HUES64 (cell line): ENCODE measurements around the gene S100PBP.

Experiments used
- H3K27ac ChIP-seq: 2 replicates; pipeline ENCODE4 v1.7.0; 2013; ENCODE audit warnings: low read depth, low read length, inconsistent platforms
- H3K27me3 ChIP-seq: 2 replicates; pipeline ENCODE4 v1.6.1; 2013; ENCODE audit warnings: mild to moderate bottlenecking, low read length; ENCODE audit not compliant: insufficient read depth
- H3K36me3 ChIP-seq: 2 replicates; pipeline ENCODE4 v1.6.1; 2013; ENCODE audit warnings: mild to moderate bottlenecking, low read length; ENCODE audit not compliant: insufficient read depth
- H3K4me1 ChIP-seq: 2 replicates; pipeline ENCODE4 v1.6.1; 2013; ENCODE audit warnings: mild to moderate bottlenecking, low read length, moderate library complexity; ENCODE audit not compliant: insufficient read depth
- H3K4me3 ChIP-seq: 2 replicates; pipeline ENCODE4 v1.5.1; 2013; ENCODE audit warnings: mild to moderate bottlenecking, low read length, moderate library complexity
- H3K9ac ChIP-seq: 2 replicates; pipeline ENCODE4 v1.6.1; 2013; ENCODE audit warnings: mild to moderate bottlenecking, low read depth, low read length
- H3K9me3 ChIP-seq: 2 replicates; pipeline ENCODE4 v1.6.1; 2013; ENCODE audit warnings: low read depth, low read length; ENCODE audit not compliant: insufficient read depth
- WGBS: fragments of 150-250, 120-280 bp; methylation state at CpG from one replicate; pipeline ENCODE4 v1.1.7; 2013; ENCODE audit warnings: missing lambda C conversion rate; 5-methylcytosine and 5-hydroxymethylcytosine counted together

Gene S100PBP

DNA sequence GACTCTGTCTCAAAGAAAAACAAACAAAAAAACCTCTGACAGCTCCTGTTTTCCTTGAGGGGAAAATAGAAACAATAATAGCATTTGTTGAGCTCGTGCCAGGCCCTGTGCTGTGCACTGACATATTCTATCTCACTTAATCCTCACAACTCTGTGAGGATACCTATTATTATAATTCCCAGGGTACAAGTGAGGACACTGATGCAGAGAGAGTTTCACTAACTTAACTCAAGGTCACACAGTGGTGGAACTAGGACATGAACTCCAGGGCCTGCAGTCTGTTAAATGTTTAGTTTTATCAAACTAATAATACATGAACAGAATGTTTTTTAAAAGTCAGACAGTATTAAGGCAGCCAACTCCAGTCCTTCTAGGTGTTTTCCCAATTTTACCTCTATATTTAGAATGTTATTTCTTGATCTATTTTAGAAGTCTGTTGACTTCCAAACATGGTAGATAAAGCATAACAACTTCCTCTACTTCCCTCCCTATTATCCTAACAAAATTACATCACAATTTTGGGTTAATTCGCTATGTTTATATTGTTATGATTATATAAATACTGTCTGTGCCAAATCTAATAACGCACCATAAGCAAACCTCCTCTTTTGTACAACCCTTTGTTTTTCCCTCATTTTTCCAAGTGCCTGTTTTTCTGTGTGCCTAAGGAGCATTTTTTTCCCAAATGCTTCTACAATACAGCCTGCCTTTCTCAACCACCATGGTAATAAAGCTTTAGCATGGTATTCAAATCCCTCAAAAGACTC is 48.4 kb downstream of the S100PBP start:
- Histone ChIP-seq H3K4me1 (peaks cover 4% of the 10 kb centered on the region; the same call in 1 of the 2 replicates), H3K4me3 (no peak overlapping the region), H3K27ac (no peak overlapping the region), H3K27me3 (peaks cover 18% of the 10 kb centered on the region), H3K9ac (no peak overlapping the region), H3K36me3 (peaks cover 9% of the 10 kb centered on the region), H3K9me3 (no peaks in the 10 kb centered on the region)
- 94% methylated on average over 2 of the region's 3 CpGs for WGBS

DNA sequence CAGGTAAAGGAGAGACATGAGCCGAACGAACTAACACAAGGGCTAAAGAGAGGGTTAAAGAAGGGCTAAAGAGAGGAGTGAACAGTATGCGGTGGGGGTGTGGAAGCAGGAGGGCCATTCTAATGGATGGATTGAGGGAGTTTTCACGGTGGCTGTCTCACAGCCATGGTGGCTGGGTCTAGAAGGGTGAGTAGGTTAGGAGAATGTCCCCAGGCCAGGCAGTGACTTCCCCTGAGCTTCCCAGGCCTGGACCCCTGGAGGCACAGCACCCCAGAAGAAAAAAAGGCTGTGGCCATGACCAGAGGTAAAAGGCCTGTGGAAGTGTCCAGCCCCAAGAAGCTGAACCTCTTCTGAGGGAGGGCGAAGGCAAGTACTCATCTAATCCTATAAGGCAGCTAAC is 49.7 kb downstream of the S100PBP start:
- Histone ChIP-seq H3K36me3 (peaks cover 9% of the 10 kb centered on the region), H3K27me3 (peaks cover 31% of the 10 kb centered on the region), H3K9ac (no peak overlapping the region), H3K4me3 (no peak overlapping the region), H3K4me1 (peaks cover 14% of the 10 kb centered on the region; the same call in 1 of the 2 replicates), H3K27ac (no peak overlapping the region), H3K9me3 (no peaks in the 10 kb centered on the region)
- 87% methylated on average over 5 of the region's 5 CpGs for WGBS

DNA sequence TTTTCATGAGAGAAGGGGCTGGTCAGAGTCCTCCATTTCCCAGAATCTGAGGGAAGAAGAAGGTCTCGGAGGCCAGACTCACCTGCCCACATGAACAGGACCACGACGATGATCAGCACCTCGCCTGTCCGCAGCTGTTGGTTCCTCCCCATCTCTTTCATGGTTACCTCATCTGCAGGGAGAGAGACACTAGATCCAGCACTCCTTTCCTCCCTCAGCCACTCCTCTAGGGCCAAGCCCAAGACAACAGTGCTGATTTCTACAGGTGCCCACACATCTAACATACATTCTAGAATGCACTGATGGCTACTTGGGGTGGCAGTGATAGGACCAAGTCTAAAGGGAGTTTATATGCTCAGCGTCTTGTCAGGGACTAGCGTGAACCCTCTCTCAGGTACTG is 50.2 kb downstream of the S100PBP start:
- H3K4me1 ChIP-seq = peaks cover 14% of the 10 kb centered on the region; the same call in 1 of the 2 replicates
- no peaks in the 10 kb centered on the region for H3K9me3 ChIP-seq
- no peak overlapping the region for H3K9ac ChIP-seq
- H3K27ac ChIP-seq = no peak overlapping the region
- H3K36me3 ChIP-seq = peaks cover 7% of the 10 kb centered on the region
- H3K4me3 ChIP-seq = no peak overlapping the region
- WGBS = 90% methylated on average over 7 of the region's 7 CpGs
- peaks cover 32% of the 10 kb centered on the region for H3K27me3 ChIP-seq

DNA sequence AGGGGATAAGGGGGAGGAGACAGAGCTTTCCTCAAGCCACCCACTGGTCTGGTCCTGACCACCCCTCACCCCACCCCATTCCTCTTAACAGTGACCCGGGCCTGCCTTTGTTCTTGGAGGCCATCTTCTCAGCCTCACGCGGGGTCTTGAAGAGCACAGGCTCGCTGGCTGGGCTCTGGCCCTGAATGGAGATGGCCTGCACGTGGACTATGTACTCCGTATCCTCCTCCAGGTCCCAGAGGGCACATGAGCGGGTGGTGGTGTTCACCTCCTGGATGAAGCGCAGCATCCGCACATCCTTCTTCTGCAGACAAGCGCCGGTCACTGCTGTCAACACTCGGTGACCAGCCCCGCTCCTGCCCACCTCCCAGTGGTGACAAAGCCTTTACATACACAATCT is 50.6 kb downstream of the S100PBP start:
- no peak overlapping the region for H3K27ac ChIP-seq
- 90% methylated on average over 13 of the region's 13 CpGs for WGBS

DNA sequence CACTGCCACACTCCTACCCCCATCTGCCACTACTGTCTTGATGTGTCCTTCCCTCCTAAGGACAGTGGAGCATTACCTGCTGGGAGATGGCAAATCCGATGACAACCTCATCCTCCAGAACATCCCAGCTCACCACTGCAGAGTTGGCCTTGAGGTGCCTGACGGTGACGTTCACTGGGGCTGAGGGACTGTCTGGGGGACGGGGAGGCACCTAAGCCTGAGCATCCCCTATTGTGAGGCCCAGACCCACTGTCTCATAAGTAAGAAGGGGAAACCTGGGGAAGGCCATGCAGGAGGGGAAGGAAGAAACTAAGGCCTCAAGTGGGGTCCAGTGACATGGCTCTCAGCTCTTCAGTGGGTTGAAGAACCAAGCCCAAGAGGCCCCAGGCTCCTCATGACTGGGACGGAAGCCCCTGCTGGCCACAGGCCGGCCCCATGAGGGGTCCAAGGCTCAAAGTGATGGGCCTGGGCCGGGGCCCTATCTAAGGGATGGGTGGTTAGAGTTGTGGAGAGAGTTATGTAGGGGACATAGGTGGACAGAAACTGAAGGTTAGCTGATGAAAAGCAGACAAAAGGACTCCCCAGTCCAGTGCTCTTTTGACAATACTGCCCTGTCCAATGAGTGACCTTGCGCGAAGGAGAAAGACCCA is 51.5 kb downstream of the S100PBP start:
- H3K4me3 ChIP-seq = no peak overlapping the region
- 91% methylated on average over 9 of the region's 9 CpGs for WGBS

More for the DNA sequence above, 50.6 kb downstream of the S100PBP start:
- Histone ChIP-seq H3K9ac (no peak overlapping the region), H3K27me3 (peaks cover 32% of the 10 kb centered on the region), H3K4me1 (peaks cover 14% of the 10 kb centered on the region; the same call in 1 of the 2 replicates), H3K36me3 (0 out of 2 replicates have a peak, but pooled peaks cover 3% of the 10 kb centered on the region), H3K4me3 (no peak overlapping the region), H3K9me3 (no peaks in the 10 kb centered on the region)

DNA sequence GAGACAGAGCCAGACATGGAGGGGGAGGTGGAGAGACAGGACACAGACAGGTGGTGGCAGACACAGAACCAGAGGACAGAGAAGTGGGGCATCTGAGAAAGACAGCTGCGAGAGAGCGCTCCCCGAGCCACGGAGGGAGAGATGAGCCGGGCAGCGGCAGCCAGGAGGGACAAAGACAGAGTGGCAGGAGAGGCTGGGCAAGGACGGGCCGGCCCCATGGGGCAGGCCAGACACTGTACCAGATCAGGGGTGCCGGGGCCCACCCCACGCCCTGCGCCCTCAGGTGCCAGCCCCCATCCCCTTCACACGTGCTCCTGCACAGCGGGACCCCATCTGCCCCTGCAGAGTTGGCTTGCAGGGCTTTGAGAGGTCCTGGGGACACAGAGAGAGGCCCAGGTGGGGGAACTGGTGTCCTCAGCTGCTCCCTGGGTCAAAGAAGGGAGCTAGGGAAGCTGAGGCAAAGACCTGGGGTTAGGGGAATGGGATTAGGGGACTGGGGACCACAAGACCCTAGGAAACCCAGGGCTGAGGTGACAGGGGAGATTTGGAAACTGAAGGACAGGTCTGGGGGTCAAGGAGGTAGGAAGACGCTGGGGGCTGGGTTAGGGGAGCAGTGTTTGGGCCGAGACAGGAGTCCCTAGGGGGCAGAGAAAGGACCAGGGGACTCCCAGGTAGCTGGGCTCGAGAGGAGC is 52.6 kb downstream of the S100PBP start:
- peak overlapping the region; percentile 48 for H3K4me3 ChIP-seq
- 37% methylated on average over 16 of the region's 16 CpGs for WGBS
- peaks cover 32% of the 10 kb centered on the region for H3K27me3 ChIP-seq
- no peaks in the 10 kb centered on the region for H3K9me3 ChIP-seq
- H3K9ac ChIP-seq = no peak overlapping the region
- H3K27ac ChIP-seq = no peak overlapping the region
- H3K4me1 ChIP-seq = peaks cover 14% of the 10 kb centered on the region; the same call in 1 of the 2 replicates
- no peaks in the 10 kb centered on the region for H3K36me3 ChIP-seq

More for the DNA sequence above, 51.5 kb downstream of the S100PBP start:
- peaks cover 32% of the 10 kb centered on the region for H3K27me3 ChIP-seq
- H3K27ac ChIP-seq = no peak overlapping the region
- no peaks in the 10 kb centered on the region for H3K9me3 ChIP-seq
- no peaks in the 10 kb centered on the region for H3K36me3 ChIP-seq
- H3K4me1 ChIP-seq = peaks cover 14% of the 10 kb centered on the region; the same call in 1 of the 2 replicates
- H3K9ac ChIP-seq = no peak overlapping the region

DNA sequence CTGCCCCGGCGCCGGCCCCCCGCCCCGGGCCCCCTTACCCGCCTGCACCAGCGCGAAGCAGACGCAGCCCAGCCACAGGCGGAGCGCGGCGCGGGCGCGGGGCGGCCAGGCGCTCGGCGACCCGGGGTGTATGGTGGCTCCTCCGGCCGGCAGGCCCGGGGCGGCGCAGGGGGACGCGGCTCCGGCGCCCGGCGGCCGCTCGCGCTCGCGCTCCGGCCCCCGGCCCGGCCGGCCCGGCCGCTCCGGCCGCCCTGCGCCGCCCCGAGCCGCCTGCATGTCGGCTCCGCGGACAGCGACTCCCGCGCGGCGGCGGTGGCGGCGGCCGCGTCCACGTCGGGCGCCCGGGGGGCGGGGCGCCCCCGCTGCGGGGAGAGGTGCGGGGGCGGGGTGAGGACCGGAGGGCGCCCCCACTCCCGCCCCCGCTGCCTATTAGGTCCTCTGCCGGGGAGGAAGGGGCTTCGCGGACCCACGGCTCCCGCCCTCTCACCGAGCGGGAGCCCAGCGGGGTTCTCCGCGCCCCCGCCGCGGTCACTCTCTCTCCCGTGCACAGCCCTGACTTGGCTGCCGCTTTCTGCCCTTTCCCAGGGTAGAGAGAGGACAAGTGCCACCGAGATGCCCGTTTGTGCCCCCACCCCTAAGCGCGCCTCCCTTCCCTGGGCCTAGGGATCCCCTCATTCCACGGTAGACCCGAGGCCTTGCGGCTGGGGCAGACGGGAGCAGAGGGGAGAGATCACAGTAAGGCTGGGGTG is 53.3 kb downstream of the S100PBP start, which contains the start of gene FNDC5:
FNDC5 (minus strand) TSS at position 298 of the 749 bp plus-strand sequence.
- H3K36me3 ChIP-seq = no peaks in the 10 kb centered on the region
- peaks cover 32% of the 10 kb centered on the region for H3K27me3 ChIP-seq
- H3K27ac ChIP-seq = no peak within 1 kb of the TSS
- no peaks in the 10 kb centered on the region for H3K9me3 ChIP-seq
- 3% methylated on average over 98 of the region's 99 CpGs for WGBS
- peaks cover 18% of the 10 kb centered on the region for H3K4me1 ChIP-seq
- H3K9ac ChIP-seq = no peak within 1 kb of the TSS
- peak within 1 kb of the TSS; percentile 49 for H3K4me3 ChIP-seq

DNA sequence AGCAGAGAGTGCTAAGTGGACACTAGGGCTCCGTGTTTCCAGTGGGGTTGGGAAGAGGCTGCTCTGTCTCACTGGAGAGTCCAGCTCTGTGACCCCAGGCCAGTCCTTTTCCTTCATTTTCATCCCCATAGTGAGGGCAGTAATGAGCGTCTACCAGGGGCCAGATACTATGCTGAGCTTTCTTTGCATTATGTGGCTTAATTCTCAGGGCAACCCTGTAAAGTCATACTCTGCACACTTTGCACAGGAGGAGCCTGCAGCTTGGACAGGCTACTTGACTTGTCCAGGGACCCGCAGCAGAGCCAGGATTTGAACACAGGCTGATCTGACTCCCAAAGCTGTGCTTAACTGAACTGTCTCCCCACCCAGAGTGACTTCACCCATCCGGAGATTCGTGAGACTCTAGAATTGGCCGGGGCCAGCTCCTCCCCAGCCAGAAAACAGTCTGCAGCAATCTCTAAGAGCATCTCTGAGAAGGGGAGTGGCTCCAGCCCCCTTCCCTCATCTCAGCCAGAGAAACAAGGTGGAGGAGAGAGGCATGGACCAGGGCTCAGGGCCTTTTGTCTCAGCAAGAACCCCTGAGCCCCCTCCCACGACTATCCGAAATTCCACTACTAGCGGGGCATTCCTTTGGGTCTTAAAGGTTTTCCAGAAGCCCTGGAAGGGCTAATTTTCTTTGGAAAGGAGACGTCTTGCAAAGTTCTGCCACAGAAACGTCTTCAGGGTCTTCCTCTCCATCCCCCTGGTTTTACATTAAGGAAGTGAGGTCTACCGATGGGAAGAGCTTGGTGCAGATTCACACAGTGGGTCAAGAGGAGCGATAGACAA is 54.1 kb downstream of the S100PBP start:
- H3K9ac ChIP-seq = no peak overlapping the region
- H3K27ac ChIP-seq = no peak overlapping the region
- peaks cover 25% of the 10 kb centered on the region for H3K4me1 ChIP-seq
- no peaks in the 10 kb centered on the region for H3K9me3 ChIP-seq
- H3K36me3 ChIP-seq = no peaks in the 10 kb centered on the region
- H3K4me3 ChIP-seq = peak overlapping the region; percentile 49
- 25% methylated on average over 13 of the region's 13 CpGs for WGBS
- H3K27me3 ChIP-seq = peaks cover 32% of the 10 kb centered on the region

DNA sequence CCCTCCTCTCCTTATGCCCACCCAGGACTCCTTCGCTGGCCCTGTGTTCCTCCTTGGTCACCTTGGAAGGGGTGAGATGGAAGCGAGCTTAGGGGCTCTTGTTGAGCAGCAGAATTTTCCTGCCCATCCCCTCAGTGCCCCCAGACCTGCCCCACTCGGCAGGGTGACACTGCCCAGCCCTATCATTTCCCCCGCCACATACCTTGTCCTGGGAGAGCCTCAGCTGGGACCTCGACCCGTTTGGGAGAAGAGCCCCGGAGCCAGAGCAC is 54.7 kb downstream of the S100PBP start:
- peaks cover 25% of the 10 kb centered on the region for H3K4me1 ChIP-seq
- H3K9ac ChIP-seq = no peak overlapping the region
- H3K27me3 ChIP-seq = peaks cover 32% of the 10 kb centered on the region
- WGBS = 43% methylated on average over 7 of the region's 7 CpGs
- H3K9me3 ChIP-seq = no peaks in the 10 kb centered on the region
- H3K27ac ChIP-seq = no peak overlapping the region
- no peaks in the 10 kb centered on the region for H3K36me3 ChIP-seq
- H3K4me3 ChIP-seq = no peak overlapping the region

DNA sequence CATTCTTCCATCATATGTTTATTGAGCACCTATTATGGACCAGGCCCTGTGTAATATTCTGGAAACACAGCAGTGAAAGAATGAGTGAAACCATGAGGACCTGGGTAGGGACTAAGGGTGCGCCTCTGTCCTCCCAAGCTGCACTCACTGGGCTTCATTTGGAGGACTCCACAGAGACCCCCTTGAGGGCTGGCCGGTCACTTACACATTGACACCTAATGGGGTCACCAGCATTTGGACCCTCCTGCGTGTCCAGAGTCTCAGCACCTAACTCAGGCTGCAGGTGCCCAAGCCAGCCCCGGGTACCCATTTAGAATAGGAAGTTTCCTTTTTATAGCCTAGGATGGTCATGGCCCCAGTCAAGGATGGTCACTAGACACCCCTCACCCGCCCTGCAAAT is 56.0 kb downstream of the S100PBP start:
- peaks cover 27% of the 10 kb centered on the region for H3K4me1 ChIP-seq
- H3K27ac ChIP-seq = no peak overlapping the region
- no peaks in the 10 kb centered on the region for H3K36me3 ChIP-seq
- H3K27me3 ChIP-seq = peaks cover 32% of the 10 kb centered on the region
- no peak overlapping the region for H3K4me3 ChIP-seq
- no peak overlapping the region for H3K9ac ChIP-seq
- WGBS = 94% methylated on average over 4 of the region's 5 CpGs
- H3K9me3 ChIP-seq = no peaks in the 10 kb centered on the region
